Trophoblast cell (in vitro differentiated cells and primary cell): ENCODE measurements around the gene AOAH.

ENCODE experiments used
- DNase-seq, 2 donors: peaks; one replicate each; pipeline ENCODE4 v3.0.0-alpha.2; 2016
- H2AFZ ChIP-seq: 2 replicates; pipeline ENCODE4 v1.6.1; 2013; ENCODE audit warnings: low read length, moderate library complexity, mild to moderate bottlenecking; ENCODE audit not compliant: insufficient read depth, poor library complexity
- H2AK5ac ChIP-seq: 2 replicates; pipeline ENCODE4 v1.6.1; 2013; ENCODE audit warnings: mild to moderate bottlenecking, low read length
- H2BK120ac ChIP-seq: 2 replicates; pipeline ENCODE4 v1.6.1; 2013; ENCODE audit warnings: low read length, mild to moderate bottlenecking, moderate library complexity; ENCODE audit not compliant: insufficient read depth, poor library complexity
- H2BK12ac ChIP-seq: 2 replicates; pipeline ENCODE4 v1.6.1; 2013; ENCODE audit warnings: mild to moderate bottlenecking, low read length, moderate library complexity
- H2BK5ac ChIP-seq: 2 replicates; pipeline ENCODE4 v1.6.1; 2013; ENCODE audit warnings: low read length, low read depth, moderate library complexity, mild to moderate bottlenecking; ENCODE audit not compliant: poor library complexity
- H3K14ac ChIP-seq: 2 replicates; pipeline ENCODE4 v1.6.1; 2013; ENCODE audit warnings: mild to moderate bottlenecking, low read length
- H3K18ac ChIP-seq: 2 replicates; pipeline ENCODE4 v1.6.1; 2013; ENCODE audit warnings: mild to moderate bottlenecking, low read length
- H3K23ac ChIP-seq: 2 replicates; pipeline ENCODE4 v1.6.1; 2013; ENCODE audit warnings: low read length
- H3K27ac ChIP-seq: 2 replicates; pipeline ENCODE4 v1.5.1; 2013; ENCODE audit warnings: low read depth, mild to moderate bottlenecking, inconsistent platforms, low read length, moderate library complexity
- H3K27me3 ChIP-seq: 2 replicates; pipeline ENCODE4 v1.6.1; 2013; ENCODE audit warnings: inconsistent platforms, mild to moderate bottlenecking, low read length, moderate library complexity; ENCODE audit not compliant: insufficient read depth
- H3K36me3 ChIP-seq, 2 experiments: 1 replicate in 1 of 2; 2 replicates in 1 of 2; pipeline ENCODE4 v1.6.1; 2013; ENCODE audit warnings: low read length in 2 of 2, mild to moderate bottlenecking in 2 of 2, moderate library complexity in 1 of 2; ENCODE audit not compliant: insufficient read depth in 2 of 2, control insufficient read depth in 1 of 2
- H3K4ac ChIP-seq: 2 replicates; pipeline ENCODE4 v1.6.1; 2013; ENCODE audit warnings: low read depth, mild to moderate bottlenecking, low read length, moderate library complexity
- H3K4me1 ChIP-seq, 2 experiments: 1 replicate in 1 of 2; 2 replicates in 1 of 2; pipeline ENCODE4 v1.6.1; 2013; ENCODE audit warnings: low read length in 2 of 2, mild to moderate bottlenecking in 2 of 2, moderate library complexity in 1 of 2; ENCODE audit not compliant: insufficient read depth in 2 of 2, control insufficient read depth in 1 of 2
- H3K4me2 ChIP-seq: 2 replicates; pipeline ENCODE4 v1.6.1; 2013; ENCODE audit warnings: inconsistent platforms, mild to moderate bottlenecking, low read length, moderate library complexity
- H3K4me3 ChIP-seq: 2 replicates; pipeline ENCODE4 v1.5.1; 2013; ENCODE audit warnings: mild to moderate bottlenecking, low read depth, low read length, inconsistent platforms
- H3K79me1 ChIP-seq: one replicate; pipeline ENCODE4 v1.6.1; 2013; ENCODE audit warnings: low read length
- H3K79me2 ChIP-seq: 2 replicates; pipeline ENCODE4 v1.6.1; 2013; ENCODE audit warnings: low read length, mild to moderate bottlenecking; ENCODE audit not compliant: control insufficient read depth, insufficient read depth, poor library complexity
- H3K9ac ChIP-seq: 2 replicates; pipeline ENCODE4 v1.6.1; 2013; ENCODE audit warnings: mild to moderate bottlenecking, low read length
- H3K9me3 ChIP-seq: 2 replicates; pipeline ENCODE4 v1.6.1; 2013; ENCODE audit warnings: low read depth, mild to moderate bottlenecking, control low read depth, inconsistent platforms, low read length; ENCODE audit not compliant: insufficient read depth
- H4K12ac ChIP-seq: 2 replicates; pipeline ENCODE4 v1.6.1; 2013; ENCODE audit warnings: low read depth, mild to moderate bottlenecking, low read length, moderate library complexity
- H4K8ac ChIP-seq: 2 replicates; pipeline ENCODE4 v1.6.1; 2013; ENCODE audit warnings: low read depth, mild to moderate bottlenecking, low read length, moderate library complexity
- H4K91ac ChIP-seq: one replicate; pipeline ENCODE4 v1.6.1; 2013; ENCODE audit warnings: low read depth, mild to moderate bottlenecking, low read length, moderate library complexity
- WGBS: extraction: QIAGEN DNeasy Blood & Tissue Kit; methylation state at CpG from one replicate; pipeline ENCODE4 v1.1.7; 2013; ENCODE audit warnings: missing lambda C conversion rate; ENCODE audit not compliant: insufficient read length, insufficient coverage; ENCODE audit errors: extremely low coverage; 5-methylcytosine and 5-hydroxymethylcytosine counted together

Gene AOAH

GRCh38 chr7:36636126-36636525 is 88.2 kb downstream of the AOAH start:
- no peak overlapping the region for H3K4me3 ChIP-seq
- no peak overlapping the region for H2BK5ac ChIP-seq
- H3K36me3 ChIP-seq, result no peaks in the 10 kb centered on the region
- H4K8ac ChIP-seq, result no peak overlapping the region
- H3K14ac ChIP-seq, result no peak overlapping the region
- H3K27me3 ChIP-seq, result no peaks in the 10 kb centered on the region
- DNase-seq, result no peak
- H3K9me3 ChIP-seq, result peaks cover 1% of the 10 kb centered on the region
- no peak overlapping the region for H3K4ac ChIP-seq
- no peak overlapping the region for H2BK120ac ChIP-seq
- H3K9ac ChIP-seq, result no peak overlapping the region
- WGBS, result no CpG with 5 or more reads among the region's 5 CpGs
- H4K91ac ChIP-seq, result no peak overlapping the region
- H3K18ac ChIP-seq, result no peak overlapping the region
- no peaks in the 10 kb centered on the region for H3K79me2 ChIP-seq
- no peak overlapping the region for H3K4me2 ChIP-seq
- no peak overlapping the region for H3K23ac ChIP-seq
- no peak overlapping the region for H3K27ac ChIP-seq
- no peak overlapping the region for H2AFZ ChIP-seq
- H3K4me1 ChIP-seq, result peaks cover 10 to 12% of the 10 kb centered on the region in 2 experiments
- H2BK12ac ChIP-seq, result no peak overlapping the region
- H2AK5ac ChIP-seq, result no peak overlapping the region
- H3K79me1 ChIP-seq, result no peaks in the 10 kb centered on the region
- H4K12ac ChIP-seq, result no peak overlapping the region

DNA sequence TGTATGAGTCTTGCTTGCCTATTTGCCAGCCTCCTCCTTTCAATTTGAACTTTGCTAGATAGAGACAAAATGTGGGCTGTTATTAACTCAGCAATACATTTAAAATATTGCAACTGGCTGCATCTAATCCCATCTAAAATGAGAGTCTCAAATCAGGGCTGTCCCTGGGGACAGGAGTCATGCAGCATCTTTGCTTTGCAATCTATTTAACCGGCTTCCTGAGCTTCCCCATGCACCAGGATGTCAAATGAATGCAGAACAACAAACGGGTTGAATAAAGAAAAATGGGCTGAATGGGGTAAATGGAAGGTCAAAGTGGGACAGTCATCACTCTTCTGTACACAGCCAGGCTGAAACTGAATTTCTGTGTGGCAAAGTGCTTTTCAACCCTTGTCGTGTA is 89.2 kb downstream of the AOAH start:
- no peak overlapping the region for H2AK5ac ChIP-seq
- no peak overlapping the region for H2BK12ac ChIP-seq
- H2AFZ ChIP-seq, result no peak overlapping the region
- H3K4ac ChIP-seq, result no peak overlapping the region
- H3K23ac ChIP-seq, result no peak overlapping the region
- H4K91ac ChIP-seq, result no peak overlapping the region
- no peak overlapping the region for H2BK5ac ChIP-seq
- no peaks in the 10 kb centered on the region for H3K79me1 ChIP-seq
- no peak overlapping the region for H3K4me2 ChIP-seq
- peaks cover 10 to 12% of the 10 kb centered on the region in 2 experiments for H3K4me1 ChIP-seq
- no peak overlapping the region for H3K14ac ChIP-seq
- no peaks in the 10 kb centered on the region for H3K79me2 ChIP-seq
- no peaks in the 10 kb centered on the region for H3K27me3 ChIP-seq
- H3K9me3 ChIP-seq, result peaks cover 1% of the 10 kb centered on the region
- no peak for DNase-seq
- WGBS, result no CpG with 5 or more reads among the region's 3 CpGs
- H4K12ac ChIP-seq, result no peak overlapping the region
- H3K18ac ChIP-seq, result no peak overlapping the region
- no peak overlapping the region for H3K4me3 ChIP-seq
- no peak overlapping the region for H3K9ac ChIP-seq
- no peak overlapping the region for H2BK120ac ChIP-seq
- no peaks in the 10 kb centered on the region for H3K36me3 ChIP-seq
- H3K27ac ChIP-seq, result no peak overlapping the region
- no peak overlapping the region for H4K8ac ChIP-seq

- no peaks in the 10 kb centered on the region for H3K36me3 ChIP-seq
- H3K79me2 ChIP-seq, result no peaks in the 10 kb centered on the region
- no peak overlapping the region for H4K91ac ChIP-seq
- no peak overlapping the region for H3K4ac ChIP-seq
- no peak overlapping the region for H3K27ac ChIP-seq
- H4K8ac ChIP-seq, result no peak overlapping the region
- peak in 1 of 2 donors; percentile 55 for DNase-seq
- no peak overlapping the region for H3K4me3 ChIP-seq
- no peak overlapping the region for H3K14ac ChIP-seq
- no peak overlapping the region for H3K4me2 ChIP-seq
- H2BK5ac ChIP-seq, result no peak overlapping the region
- H3K23ac ChIP-seq, result no peak overlapping the region
- H3K18ac ChIP-seq, result no peak overlapping the region
- no peak overlapping the region for H2AK5ac ChIP-seq
- peaks cover 1% of the 10 kb centered on the region for H3K9me3 ChIP-seq
- H4K12ac ChIP-seq, result no peak overlapping the region
- H3K27me3 ChIP-seq, result no peaks in the 10 kb centered on the region
- H2BK120ac ChIP-seq, result no peak overlapping the region
- no peak overlapping the region for H3K9ac ChIP-seq
- no peak overlapping the region for H2AFZ ChIP-seq
- H2BK12ac ChIP-seq, result no peak overlapping the region
- no peaks in the 10 kb centered on the region for H3K79me1 ChIP-seq
- no CpG with 5 or more reads among the region's 9 CpGs for WGBS
- H3K4me1 ChIP-seq, result peaks cover 10 to 12% of the 10 kb centered on the region in 2 experiments
Observed at GRCh38 chr7:36633377-36633776, 90.9 kb downstream of the AOAH start.

DNA sequence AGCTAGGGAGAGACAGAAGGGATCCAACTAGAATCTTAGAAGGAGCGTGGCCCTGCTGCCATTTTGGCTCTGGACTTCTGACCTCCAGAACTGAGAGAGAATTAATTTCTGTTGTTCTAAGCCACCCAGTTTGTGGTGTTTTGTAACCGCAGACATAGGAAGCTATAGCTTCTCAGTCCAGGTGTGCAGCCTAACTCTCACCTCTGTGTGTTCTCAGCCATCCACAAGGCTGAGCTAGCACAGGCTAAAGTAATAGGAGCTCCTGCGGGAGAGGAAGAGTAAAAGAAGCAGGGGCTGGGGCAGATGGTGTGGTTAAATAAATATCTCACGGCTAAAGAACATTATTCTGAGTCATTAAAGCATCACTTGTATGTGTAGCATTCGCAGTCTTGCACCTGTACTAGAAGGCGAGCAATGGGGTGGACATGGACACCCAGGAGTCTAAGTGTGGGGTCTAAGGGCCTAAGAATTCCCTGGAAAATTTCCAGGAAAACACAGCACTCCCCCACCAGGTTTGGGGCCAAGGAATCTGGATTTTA is 94.1 kb downstream of the AOAH start:
- no peak overlapping the region for H2AK5ac ChIP-seq
- H3K23ac ChIP-seq, result no peak overlapping the region
- no peak overlapping the region for H3K9ac ChIP-seq
- H2BK12ac ChIP-seq, result no peak overlapping the region
- H4K12ac ChIP-seq, result no peak overlapping the region
- DNase-seq, result no peak
- peaks cover 10 to 12% of the 10 kb centered on the region in 2 experiments for H3K4me1 ChIP-seq
- no peaks in the 10 kb centered on the region for H3K79me1 ChIP-seq
- H3K27ac ChIP-seq, result no peak overlapping the region
- no peak overlapping the region for H2BK5ac ChIP-seq
- no CpG with 5 or more reads among the region's 6 CpGs for WGBS
- peaks cover 1% of the 10 kb centered on the region for H3K9me3 ChIP-seq
- no peak overlapping the region for H2AFZ ChIP-seq
- H4K91ac ChIP-seq, result no peak overlapping the region
- H3K79me2 ChIP-seq, result no peaks in the 10 kb centered on the region
- no peaks in the 10 kb centered on the region for H3K36me3 ChIP-seq
- no peak overlapping the region for H4K8ac ChIP-seq
- H2BK120ac ChIP-seq, result no peak overlapping the region
- no peak overlapping the region for H3K4me2 ChIP-seq
- no peak overlapping the region for H3K4ac ChIP-seq
- H3K18ac ChIP-seq, result no peak overlapping the region
- no peaks in the 10 kb centered on the region for H3K27me3 ChIP-seq
- H3K14ac ChIP-seq, result no peak overlapping the region
- no peak overlapping the region for H3K4me3 ChIP-seq
